HG02885 (cell line): Measurements from ENCODE around the gene ZSWIM9.
A peak's percentile ranks its signal among the peaks of the same experiment; 100 is the strongest.

Source experiments
- ATAC-seq: cut with Tn5 transposase; IDR thresholded peaks from one replicate; pipeline ENCODE4 v1.9.1; 2021; ENCODE audit warnings: mild to moderate bottlenecking; ENCODE audit not compliant: unreplicated experiment, poor library complexity

The ZSWIM9 gene

GRCh38 chr19:48169939-48170803, at the start of gene ZSWIM9, which contains the start of gene LIG1:
Gene ZSWIM9, plus strand, starts transcription at chr19:48170680. Its CDS starts 1,123 bp downstream, at chr19:48171803.
Gene LIG1, minus strand, starts transcription at chr19:48170344. Its CDS starts 4,778 bp downstream, at chr19:48165566.
- ATAC-seq, result peak; percentile 81

DNA sequence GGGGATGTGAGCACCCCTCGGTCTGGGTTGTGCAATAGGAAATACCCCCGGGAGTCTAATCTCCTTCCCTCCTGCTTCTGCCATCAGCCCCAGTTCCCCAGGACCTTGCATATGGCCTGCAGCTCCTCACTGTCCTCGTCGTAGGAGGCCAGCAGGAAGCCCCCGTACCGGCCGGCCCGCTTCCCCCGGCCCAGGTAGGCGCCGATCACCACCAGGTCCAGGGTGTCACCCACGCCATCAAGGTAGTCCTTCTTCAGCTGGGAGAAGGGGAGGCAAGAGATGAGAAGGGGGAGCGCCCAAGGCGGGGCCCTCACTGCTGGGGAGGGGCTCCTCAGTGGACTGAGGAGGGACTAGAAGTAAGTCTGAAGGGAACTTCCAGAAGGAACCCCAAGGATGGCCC, 49.4 kb upstream of the ZSWIM9 start:
- no peak for ATAC-seq

DNA sequence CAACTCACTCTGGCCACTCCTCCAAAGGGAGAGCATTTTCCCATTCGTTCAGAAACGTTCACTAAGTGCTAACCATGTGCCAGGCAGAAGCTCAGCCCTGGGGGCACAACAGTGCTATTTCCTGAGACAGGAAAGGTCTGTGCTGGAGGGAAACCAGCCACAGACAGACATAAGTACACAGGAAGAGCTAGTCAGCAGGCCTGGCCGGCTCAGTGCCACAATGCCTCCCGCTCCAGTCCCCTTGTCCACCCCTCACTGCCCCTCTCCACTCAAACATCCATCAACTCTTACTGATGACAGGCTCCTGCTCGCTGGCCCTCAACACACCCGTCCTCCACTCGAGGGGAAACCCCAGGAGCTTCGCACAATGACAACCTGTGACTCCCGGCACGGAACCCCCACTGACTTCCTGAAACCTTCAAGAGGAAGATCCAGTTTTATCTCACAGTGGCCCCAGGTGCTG, 48.5 kb upstream of the ZSWIM9 start:
- ATAC-seq, result no peak

- ATAC-seq, result no peak
These were observed 48.1 kb upstream of the ZSWIM9 start for GRCh38 chr19:48122421-48122820.

GRCh38 chr19:48123907-48124651, 46.4 kb upstream of the ZSWIM9 start:
- no peak for ATAC-seq

DNA sequence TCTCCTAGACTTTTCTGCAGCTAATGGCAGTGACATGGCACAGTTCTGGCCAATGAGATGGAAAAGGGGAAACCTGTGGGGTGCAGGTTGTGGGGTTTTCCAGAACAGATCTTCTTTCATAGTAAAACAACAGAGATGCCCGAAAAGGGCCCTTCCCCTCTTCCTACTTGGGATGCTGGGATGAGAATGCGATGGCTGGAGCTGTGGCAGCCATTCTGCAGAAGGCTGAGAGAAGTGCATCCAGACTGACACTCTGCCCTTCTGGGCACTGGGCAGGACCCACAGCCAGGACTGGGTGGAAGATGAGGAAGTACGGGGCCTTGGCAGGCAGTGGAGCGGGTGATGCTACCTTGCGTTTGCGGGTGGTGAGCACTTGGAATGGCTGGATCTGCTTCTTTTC, 42.9 kb upstream of the ZSWIM9 start:
- no peak for ATAC-seq

- ATAC-seq, result no peak
These were observed 37.4 kb upstream of the ZSWIM9 start for GRCh38 chr19:48133094-48133493.

DNA sequence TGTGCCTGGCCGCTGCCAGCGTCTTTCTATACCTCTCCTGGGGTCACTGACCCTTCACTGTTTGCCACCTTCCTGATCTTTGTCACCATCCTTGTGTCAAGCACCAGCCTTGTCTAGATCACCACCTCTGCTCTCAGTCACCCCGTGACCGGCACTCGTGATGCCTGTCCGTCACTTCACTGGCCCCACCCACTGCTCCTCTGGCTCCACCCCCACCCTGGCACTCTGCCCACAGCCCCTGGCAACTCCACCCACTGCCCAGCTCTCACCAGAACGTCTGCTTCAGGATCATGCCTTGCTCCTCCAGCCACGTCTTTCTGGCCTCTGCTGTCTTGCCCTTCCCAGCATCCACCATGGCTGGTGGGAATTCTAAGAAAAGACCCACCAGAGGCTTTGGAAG, 35.1 kb upstream of the ZSWIM9 start:
- no peak for ATAC-seq

DNA sequence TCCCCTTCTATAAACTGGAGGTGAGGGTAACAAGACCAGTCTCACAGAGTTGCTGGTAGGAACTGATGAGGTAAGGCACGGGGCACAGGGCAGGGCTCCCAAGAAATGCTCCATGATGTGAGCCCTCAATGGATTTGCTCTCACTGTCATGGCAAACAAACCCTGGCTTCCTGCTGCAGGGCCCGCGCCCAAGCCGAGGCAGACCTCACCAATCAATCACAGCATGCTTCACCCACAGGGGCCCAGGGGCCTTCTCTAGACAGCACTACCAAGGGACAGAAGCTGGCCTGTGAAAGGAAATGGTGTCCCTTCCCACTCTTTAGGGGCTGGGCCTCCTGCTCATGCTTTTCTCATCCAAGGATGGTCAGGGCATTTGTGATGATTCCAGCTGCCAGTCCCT, 33.9 kb upstream of the ZSWIM9 start:
- ATAC-seq, result no peak

GRCh38 chr19:48137411-48137810, 33.1 kb upstream of the ZSWIM9 start:
- no peak for ATAC-seq

DNA sequence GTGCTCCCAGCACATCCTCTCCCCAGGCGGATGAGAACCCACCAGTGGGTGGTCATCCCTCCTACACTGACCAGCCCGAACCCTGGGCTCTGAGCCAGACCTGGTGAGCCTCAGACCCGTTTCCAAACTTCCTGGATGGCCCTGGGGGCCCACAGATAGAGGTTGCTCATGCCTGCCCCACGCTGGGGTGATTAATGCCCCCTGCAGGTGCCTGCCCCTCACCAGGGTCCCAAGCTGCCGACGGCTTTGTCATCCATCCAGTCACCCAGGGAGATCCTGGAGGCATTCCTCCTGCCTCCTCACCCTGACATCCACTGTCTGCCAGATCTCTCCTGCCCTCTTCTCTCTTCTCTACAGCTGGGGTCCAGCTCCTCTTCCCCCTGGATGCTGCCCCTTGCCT, 31.4 kb upstream of the ZSWIM9 start:
- no peak for ATAC-seq

- ATAC-seq, result no peak
These were observed 22.8 kb upstream of the ZSWIM9 start for GRCh38 chr19:48147597-48148175.

- no peak for ATAC-seq
These were observed 21.9 kb upstream of the ZSWIM9 start for GRCh38 chr19:48148576-48148975.

- no peak for ATAC-seq
These were observed 21.1 kb upstream of the ZSWIM9 start for GRCh38 chr19:48149430-48149829.

- ATAC-seq, result no peak
These were observed 17.9 kb upstream of the ZSWIM9 start for GRCh38 chr19:48152551-48152950.

GRCh38 chr19:48154003-48154402, 16.5 kb upstream of the ZSWIM9 start:
- ATAC-seq, result no peak

- no peak for ATAC-seq
These were observed 12.2 kb upstream of the ZSWIM9 start for GRCh38 chr19:48158210-48158790.

- ATAC-seq, result no peak
These were observed 1.8 kb upstream of the ZSWIM9 start for GRCh38 chr19:48168689-48169088.

GRCh38 chr19:48169578-48169938, 922 bp upstream of the ZSWIM9 start:
- ATAC-seq, result peak; percentile 33

DNA sequence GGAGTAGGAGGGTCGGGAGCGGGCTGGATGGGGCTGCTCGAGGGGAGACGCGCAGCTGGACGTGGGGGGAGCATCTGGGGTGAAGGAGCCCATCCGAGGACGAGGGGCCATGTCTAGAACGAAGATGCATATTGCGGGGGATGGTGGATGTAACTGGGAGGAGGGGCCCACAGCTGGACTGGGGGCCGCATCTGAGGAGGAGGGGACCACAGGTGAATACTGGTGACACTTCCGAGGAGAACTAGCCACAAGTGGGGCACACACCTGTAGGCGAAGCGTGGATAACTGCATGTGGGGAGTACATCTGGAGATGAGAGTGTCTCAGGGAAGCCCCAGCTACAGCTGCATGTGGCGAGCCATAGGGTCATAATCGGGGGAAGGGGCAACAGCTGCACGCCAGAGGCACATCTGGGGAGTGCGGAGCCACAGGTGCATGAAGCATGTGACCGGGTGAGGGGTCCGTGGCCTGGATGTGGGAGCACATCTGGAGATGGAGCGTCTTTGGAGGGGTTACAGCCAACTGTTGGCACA, 402 bp downstream of the ZSWIM9 start:
- no peak for ATAC-seq
